ENCODE results near the gene SLC5A5. TPM values are rescaled to one million over a fixed set of nuclear protein-coding genes. Genes with fewer than 3 reads are reported as not detected.
A peak's percentile ranks its signal among the peaks of the same experiment; 100 is the strongest.

SLC5A5 gene
- total RNA-seq, 1 experiment from 2014 or later = not detected

DNA sequence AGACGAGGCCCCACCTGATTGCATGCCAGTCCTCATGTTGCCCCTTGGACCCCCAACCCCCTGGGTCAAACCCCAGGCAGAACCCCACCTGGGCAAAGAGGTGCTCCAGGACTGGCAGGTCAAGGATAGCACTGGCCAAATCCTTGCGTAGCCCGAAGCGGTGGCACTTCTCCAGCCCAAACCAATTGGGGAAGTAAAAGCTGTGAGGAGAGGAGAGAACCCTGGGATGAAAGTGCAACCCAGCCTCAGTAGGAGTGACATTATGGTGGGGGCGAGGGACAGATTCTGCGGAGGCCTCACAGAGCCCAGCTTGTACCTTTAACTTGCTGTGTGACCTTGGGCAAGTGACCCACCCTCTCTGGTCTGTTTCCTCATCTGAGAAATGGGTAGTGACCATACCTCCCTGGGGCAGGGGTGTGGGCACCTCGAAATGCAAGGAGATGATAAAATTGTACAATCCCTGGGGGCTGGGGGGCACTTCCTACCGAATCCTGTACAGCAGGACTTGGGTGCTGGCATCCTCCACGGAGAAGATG is 28.4 kb upstream of the SLC5A5 start:
- peak overlapping the region; percentile 69 for H3K4me3 Mint-ChIP-seq (ENCODE audit: unreplicated experiment)
- CTCF ChIA-PET = interaction anchor here (0.6 to 1.2 kb wide), 2 partner anchors 12 to 408 kb away, joined by 3 to 4 read pairs; no protein-coding TSS in a partner anchor
- TF ChIP-seq, protein P1, sequence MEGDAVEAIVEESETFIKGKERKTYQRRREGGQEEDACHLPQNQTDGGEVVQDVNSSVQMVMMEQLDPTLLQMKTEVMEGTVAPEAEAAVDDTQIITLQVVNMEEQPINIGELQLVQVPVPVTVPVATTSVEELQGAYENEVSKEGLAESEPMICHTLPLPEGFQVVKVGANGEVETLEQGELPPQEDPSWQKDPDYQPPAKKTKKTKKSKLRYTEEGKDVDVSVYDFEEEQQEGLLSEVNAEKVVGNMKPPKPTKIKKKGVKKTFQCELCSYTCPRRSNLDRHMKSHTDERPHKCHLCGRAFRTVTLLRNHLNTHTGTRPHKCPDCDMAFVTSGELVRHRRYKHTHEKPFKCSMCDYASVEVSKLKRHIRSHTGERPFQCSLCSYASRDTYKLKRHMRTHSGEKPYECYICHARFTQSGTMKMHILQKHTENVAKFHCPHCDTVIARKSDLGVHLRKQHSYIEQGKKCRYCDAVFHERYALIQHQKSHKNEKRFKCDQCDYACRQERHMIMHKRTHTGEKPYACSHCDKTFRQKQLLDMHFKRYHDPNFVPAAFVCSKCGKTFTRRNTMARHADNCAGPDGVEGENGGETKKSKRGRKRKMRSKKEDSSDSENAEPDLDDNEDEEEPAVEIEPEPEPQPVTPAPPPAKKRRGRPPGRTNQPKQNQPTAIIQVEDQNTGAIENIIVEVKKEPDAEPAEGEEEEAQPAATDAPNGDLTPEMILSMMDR (IDR thresholded peaks at IDR 0.05; ENCODE audit: unreplicated experiment) = no peak
- BruUV-seq (replicated peaks) = no TSS peak
- no peak for DNase-seq (ENCODE audit: unreplicated experiment)
- no peak overlapping the region for H3K27ac Mint-ChIP-seq (ENCODE audit: low read depth, unreplicated experiment)
- no peaks in the 10 kb centered on the region for H3K36me3 Mint-ChIP-seq (ENCODE audit: insufficient read depth, unreplicated experiment)
- H3K4me1 Mint-ChIP-seq (ENCODE audit: insufficient read depth, unreplicated experiment) = no peaks in the 10 kb centered on the region
- no peaks in the 10 kb centered on the region for H3K9me3 Mint-ChIP-seq (ENCODE audit: unreplicated experiment)
- intact Hi-C loops (cut with micrococcal nuclease) = no loop called here
- H3K27me3 Mint-ChIP-seq (ENCODE audit: insufficient read depth, unreplicated experiment) = no peaks in the 10 kb centered on the region
- POLR2A ChIA-PET = interaction anchor here (0.6 to 1.0 kb wide), 2 partner anchors 11 to 16 kb away, joined by 4 to 6 read pairs; partner anchors contain the start of gene RPL18A

- TF ChIP-seq, protein P1 (IDR thresholded peaks at IDR 0.05; ENCODE audit: unreplicated experiment) = no peak
- intact Hi-C loops (cut with micrococcal nuclease) = no loop called here
- POLR2A ChIA-PET = interaction anchor here (0.8 kb wide), 1 partner anchor 15 kb away, joined by 4 read pairs; the partner anchor contains the start of gene RPL18A
- Mint-ChIP-seq H3K27me3 (ENCODE audit: insufficient read depth, unreplicated experiment) (no peaks in the 10 kb centered on the region), H3K4me3 (ENCODE audit: unreplicated experiment) (no peak overlapping the region), H3K36me3 (ENCODE audit: insufficient read depth, unreplicated experiment) (no peaks in the 10 kb centered on the region), H3K27ac (ENCODE audit: low read depth, unreplicated experiment) (no peak overlapping the region), H3K9me3 (ENCODE audit: unreplicated experiment) (no peaks in the 10 kb centered on the region), H3K4me1 (ENCODE audit: insufficient read depth, unreplicated experiment) (no peaks in the 10 kb centered on the region)
- DNase-seq (ENCODE audit: unreplicated experiment) = no peak
- CTCF ChIA-PET = interaction anchor here (0.6 kb wide), 1 partner anchor 408 kb away, joined by 3 read pairs; no protein-coding TSS in a partner anchor
- BruUV-seq (replicated peaks) = no TSS peak
Measured at GRCh38 chr19:17843908-17844490, 27.7 kb upstream of the SLC5A5 start.

DNA sequence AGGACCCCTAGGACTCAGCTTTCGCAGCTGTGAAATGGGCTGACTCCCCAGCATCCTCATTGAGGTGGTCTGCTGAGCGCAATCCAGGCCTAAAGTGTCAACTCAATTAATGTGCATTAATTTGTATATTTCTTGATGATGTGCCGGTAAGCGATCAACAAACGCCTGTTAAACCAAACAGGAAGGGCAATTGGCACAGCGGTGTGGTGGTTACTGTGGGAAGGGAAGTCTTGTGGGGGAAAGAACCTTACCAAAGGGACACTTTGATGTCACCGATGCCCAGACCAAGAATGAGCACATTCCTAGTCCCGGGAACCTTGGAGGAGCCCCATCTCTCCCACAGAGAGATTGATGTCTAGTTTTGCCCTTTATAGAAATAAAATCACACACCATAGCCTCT is 25.6 kb upstream of the SLC5A5 start:
- TF ChIP-seq, protein P1 (IDR thresholded peaks at IDR 0.05; ENCODE audit: unreplicated experiment) = no peak
- no peaks in the 10 kb centered on the region for H3K36me3 Mint-ChIP-seq (ENCODE audit: insufficient read depth, unreplicated experiment)
- peaks cover 9% of the 10 kb centered on the region for H3K4me1 Mint-ChIP-seq (ENCODE audit: insufficient read depth, unreplicated experiment)
- ChIA-PET POLR2A (no interaction called here), CTCF (interaction anchor here (0.5 kb wide), 1 partner anchor 13 kb away, joined by 4 read pairs; no protein-coding TSS in a partner anchor)
- H3K4me3 Mint-ChIP-seq (ENCODE audit: unreplicated experiment) = no peak overlapping the region
- H3K27ac Mint-ChIP-seq (ENCODE audit: low read depth, unreplicated experiment) = no peak overlapping the region
- DNase-seq (ENCODE audit: unreplicated experiment) = no peak
- intact Hi-C loops (cut with micrococcal nuclease) = no loop called here
- no peaks in the 10 kb centered on the region for H3K27me3 Mint-ChIP-seq (ENCODE audit: insufficient read depth, unreplicated experiment)
- H3K9me3 Mint-ChIP-seq (ENCODE audit: unreplicated experiment) = no peaks in the 10 kb centered on the region
- BruUV-seq (replicated peaks) = no TSS peak

DNA sequence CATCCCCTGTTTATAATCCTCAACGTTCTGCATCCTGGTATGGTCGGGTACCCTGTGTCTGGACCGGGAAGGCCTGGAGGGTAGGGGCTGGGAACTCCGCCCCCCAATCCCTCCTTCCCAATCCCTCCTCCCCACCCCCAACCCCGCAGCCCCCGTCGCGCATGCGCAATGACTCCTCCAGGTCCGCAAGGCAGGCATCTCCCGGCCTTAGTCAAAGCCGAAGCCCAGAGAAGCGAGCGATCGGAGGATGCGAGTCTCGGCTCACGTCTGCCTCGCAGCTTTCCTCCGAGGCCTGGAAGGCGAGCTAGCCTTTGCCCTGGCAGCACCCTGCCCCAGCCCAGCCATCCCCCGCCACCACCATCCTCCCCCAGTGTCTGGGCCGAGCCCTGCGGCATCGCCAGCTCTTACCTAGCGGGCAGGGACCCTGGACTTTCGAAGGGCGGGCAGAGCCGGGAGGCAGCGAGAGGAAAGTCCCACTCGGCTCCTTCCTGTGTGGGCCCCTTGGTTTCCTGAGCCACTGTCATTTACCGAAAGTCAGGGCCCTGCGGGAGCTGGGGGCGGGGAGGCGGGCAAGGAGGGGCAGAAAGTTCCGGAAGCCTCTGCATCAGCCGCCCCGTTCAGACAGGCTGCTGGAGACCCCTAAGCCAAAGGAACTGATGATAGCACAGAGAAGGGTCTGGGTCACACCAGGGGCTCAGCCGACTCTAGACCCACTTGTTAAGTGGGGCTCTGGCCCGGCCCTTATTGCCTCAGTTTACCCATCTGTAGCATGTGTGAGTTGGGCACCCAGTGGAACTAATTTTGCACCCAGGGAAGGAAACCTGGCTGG is 24.0 kb upstream of the SLC5A5 start, which contains the start of gene JAK3:
Gene JAK3, minus strand, starts transcription at position 445 of the 829 bp plus-strand sequence. CDS start 3,565 bp downstream, outside the sequence.
- no TSS peak for BruUV-seq (replicated peaks)
- TF ChIP-seq, protein P1 (IDR thresholded peaks at IDR 0.05; ENCODE audit: unreplicated experiment) = no peak
- Mint-ChIP-seq H3K9me3 (ENCODE audit: unreplicated experiment) (no peaks in the 10 kb centered on the region), H3K4me1 (ENCODE audit: insufficient read depth, unreplicated experiment) (peaks cover 9% of the 10 kb centered on the region), H3K27ac (ENCODE audit: low read depth, unreplicated experiment) (peak within 1 kb of the TSS; percentile 33), H3K36me3 (ENCODE audit: insufficient read depth, unreplicated experiment) (no peaks in the 10 kb centered on the region), H3K4me3 (ENCODE audit: unreplicated experiment) (no peak within 1 kb of the TSS), H3K27me3 (ENCODE audit: insufficient read depth, unreplicated experiment) (no peaks in the 10 kb centered on the region)
- no peak for DNase-seq (ENCODE audit: unreplicated experiment)
- intact Hi-C loops (cut with micrococcal nuclease) = no loop called here
- ChIA-PET POLR2A (no interaction called here), CTCF (no interaction called here)

All from MCF 10A (cell line).